HEK293T (cell line): Measurements from ENCODE around the gene GRIK4.

Source experiments
- ARNT ChIP-seq: fragments of 450-650 bp; IDR thresholded peaks from 2 replicates; pipeline ENCODE4 v1.6.1; 2017; ENCODE audit warnings: mild to moderate bottlenecking
- BHLHE40 ChIP-seq: fragments of 450-650 bp; IDR thresholded peaks from 2 replicates; pipeline ENCODE4 v1.6.1; 2016; ENCODE audit warnings: mild to moderate bottlenecking, moderate library complexity, borderline replicate concordance
- ELF4 ChIP-seq: fragments of 450-650 bp; IDR thresholded peaks from 2 replicates; pipeline ENCODE4 v1.6.1; 2017; ENCODE audit warnings: antibody characterized with exemption
- FOXK2 ChIP-seq: fragments of 450-650 bp; IDR thresholded peaks from 2 replicates; pipeline ENCODE4 v1.6.1; 2016; ENCODE audit warnings: mild to moderate bottlenecking
- FOXM1 ChIP-seq: fragments of 450-650 bp; IDR thresholded peaks from 2 replicates; pipeline ENCODE4 v1.6.1; 2017; ENCODE audit warnings: mild to moderate bottlenecking, borderline replicate concordance
- SUZ12 ChIP-seq: fragments of 450-650 bp; IDR thresholded peaks from 2 replicates; pipeline ENCODE4 v1.6.1; 2016; ENCODE audit warnings: mild to moderate bottlenecking
- TF ChIP-seq, protein P1 (sequence below): fragments of 450-650 bp; IDR thresholded peaks from 2 replicates; pipeline ENCODE4 v1.6.1; 2016

DNA sequence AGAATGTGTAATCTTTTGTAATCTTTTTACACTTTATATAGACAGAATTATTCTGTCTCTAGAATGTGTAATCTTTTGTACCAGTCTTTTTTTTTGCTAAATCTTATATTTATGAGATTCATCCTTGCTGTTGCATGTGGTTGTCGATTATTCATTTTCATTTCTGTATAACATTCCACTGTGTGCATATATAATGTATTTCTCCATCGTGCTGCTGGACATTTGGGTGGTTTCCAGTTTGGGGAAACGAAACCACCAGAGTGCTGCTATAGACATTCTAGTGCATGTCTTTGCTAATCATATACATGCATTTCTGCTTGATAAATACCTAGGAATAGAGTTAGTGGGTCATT is 146.5 kb downstream of the GRIK4 start:
- TF ChIP-seq FOXK2 (no peak), ARNT (no peak), SUZ12 (no peak), BHLHE40 (no peak), ELF4 (no peak), FOXM1 (no peak)
- TF ChIP-seq, protein P1, sequence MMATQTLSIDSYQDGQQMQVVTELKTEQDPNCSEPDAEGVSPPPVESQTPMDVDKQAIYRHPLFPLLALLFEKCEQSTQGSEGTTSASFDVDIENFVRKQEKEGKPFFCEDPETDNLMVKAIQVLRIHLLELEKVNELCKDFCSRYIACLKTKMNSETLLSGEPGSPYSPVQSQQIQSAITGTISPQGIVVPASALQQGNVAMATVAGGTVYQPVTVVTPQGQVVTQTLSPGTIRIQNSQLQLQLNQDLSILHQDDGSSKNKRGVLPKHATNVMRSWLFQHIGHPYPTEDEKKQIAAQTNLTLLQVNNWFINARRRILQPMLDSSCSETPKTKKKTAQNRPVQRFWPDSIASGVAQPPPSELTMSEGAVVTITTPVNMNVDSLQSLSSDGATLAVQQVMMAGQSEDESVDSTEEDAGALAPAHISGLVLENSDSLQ = no peak
